Stimulated activated CD4-positive, alpha-beta T cell treated with anti-CD3 and anti-CD28 coated beads, Interleukin-12 subunit alpha, Interleukin-12 subunit beta, amount 100 ng/mL, for 4 hours (primary cell): Measurements from ENCODE around the gene MGAT4B.

Experiments
- DNase-seq: peaks from one replicate; pipeline ENCODE4 v3.0.0-alpha.2; 2020

Gene MGAT4B

GRCh38 chr5:179825655-179826182, 19.1 kb upstream of the MGAT4B start:
- no peak for DNase-seq

GRCh38 chr5:179824745-179825112, 18.1 kb upstream of the MGAT4B start:
- DNase-seq = no peak

GRCh38 chr5:179823937-179824744, 17.5 kb upstream of the MGAT4B start:
- no peak for DNase-seq

GRCh38 chr5:179822444-179822990, 15.9 kb upstream of the MGAT4B start:
- DNase-seq = no peak

- DNase-seq = no peak
Measured at GRCh38 chr5:179822059-179822432, 15.4 kb upstream of the MGAT4B start.

- peak; percentile 78 for DNase-seq
Measured at GRCh38 chr5:179821298-179822058, 14.8 kb upstream of the MGAT4B start.

- peak; percentile 83 for DNase-seq
Measured at GRCh38 chr5:179820483-179821297, 14.0 kb upstream of the MGAT4B start, which contains the start of gene SQSTM1. TSS of gene SQSTM1 (plus strand) at chr5:179820905. CDS start at chr5:179820937, 32 bp downstream.

GRCh38 chr5:179820127-179820482, 13.4 kb upstream of the MGAT4B start:
- no peak for DNase-seq

- DNase-seq = peak; percentile 41
Measured at GRCh38 chr5:179819296-179820126, 12.8 kb upstream of the MGAT4B start.

GRCh38 chr5:179818746-179819295, 12.2 kb upstream of the MGAT4B start:
- peak; percentile 71 for DNase-seq

GRCh38 chr5:179817890-179818745, 11.5 kb upstream of the MGAT4B start:
- no peak for DNase-seq

- DNase-seq = no peak
Measured at GRCh38 chr5:179817470-179817840, 10.8 kb upstream of the MGAT4B start.

GRCh38 chr5:179816796-179817469, 10.3 kb upstream of the MGAT4B start:
- DNase-seq = no peak

- DNase-seq = no peak
Measured at GRCh38 chr5:179816401-179816795, 9.7 kb upstream of the MGAT4B start.

- no peak for DNase-seq
Measured at GRCh38 chr5:179815491-179816249, 9.0 kb upstream of the MGAT4B start.

- no peak for DNase-seq
Measured at GRCh38 chr5:179814090-179814489, 7.4 kb upstream of the MGAT4B start.

GRCh38 chr5:179812997-179813607, 6.4 kb upstream of the MGAT4B start:
- no peak for DNase-seq

- DNase-seq = no peak
Measured at GRCh38 chr5:179812135-179812825, 5.6 kb upstream of the MGAT4B start.
